HEK293 (cell line): Measurements from ENCODE around the gene CARD14.
A peak's percentile ranks its signal among the peaks of the same experiment; 100 is the strongest.

Experiments used
- CTCF ChIA-PET: fragments of 350-600 bp; formaldehyde crosslinking; extraction: SDS; loops from one replicate; lab custom pipeline; 2021; ENCODE audit warnings: antibody characterized with exemption; lab: Yijun Ruan, JAX
- POLR2A ChIA-PET: fragments of 300-600 bp; formaldehyde crosslinking; extraction: SDS; loops from one replicate; lab custom pipeline; 2020; ENCODE audit warnings: antibody characterized with exemption, inconsistent platforms; lab: Yijun Ruan, JAX
- H3K27ac ChIP-seq: fragments of 200-500 bp; sonication (Bioruptor generic); 2 replicates; pipeline ENCODE4 v1.5.1; 2014; ENCODE audit warnings: low read depth, low read length, control low read depth, inconsistent platforms; ENCODE audit errors: extremely low read depth
- H3K36me3 ChIP-seq, 2 experiments: fragments of 200-500 bp in 1 of 2; sonication (Bioruptor generic) in 1 of 2; 1 replicate in 1 of 2; 2 replicates in 1 of 2; pipeline ENCODE4 v1.5.1; 2014 to 2017; ENCODE audit warnings: inconsistent platforms in 2 of 2, low read length in 2 of 2; ENCODE audit not compliant: control insufficient read depth in 2 of 2, insufficient read depth in 1 of 2
- H3K4me1 ChIP-seq: fragments of 200-500 bp; sonication (Bioruptor generic); 2 replicates; pipeline ENCODE4 v1.5.1; 2014; ENCODE audit warnings: mild to moderate bottlenecking, low read length, inconsistent platforms; ENCODE audit not compliant: control insufficient read depth, insufficient read depth
- H3K4me3 ChIP-seq: 2 replicates; pipeline ENCODE4 v1.5.1; 2011; ENCODE audit warnings: low read depth, mild to moderate bottlenecking, control low read depth, low read length, moderate library complexity
- H3K9me3 ChIP-seq: fragments of 200-500 bp; sonication (Bioruptor generic); 2 replicates; pipeline ENCODE4 v1.5.1; 2014; ENCODE audit warnings: low read depth, low read length, inconsistent platforms; ENCODE audit not compliant: control insufficient read depth, insufficient read depth
- ATF2 ChIP-seq: fragments of 450-650 bp; formaldehyde crosslinking; IDR thresholded peaks from 2 replicates; pipeline ENCODE4 v1.5.1; 2016; ENCODE audit warnings: missing biosample characterization, missing genetic modification characterization, low read depth
- BCL11B ChIP-seq: fragments of 450-650 bp; formaldehyde crosslinking; IDR thresholded peaks from 2 replicates; pipeline ENCODE4 v1.5.1; 2016; ENCODE audit warnings: low read depth, missing biosample characterization, missing genetic modification characterization
- GLI4 ChIP-seq: fragments of 450-650 bp; formaldehyde crosslinking; IDR thresholded peaks from 2 replicates; pipeline ENCODE4 v1.5.1; 2016; ENCODE audit warnings: missing biosample characterization, missing genetic modification characterization
- HIC1 ChIP-seq: fragments of 450-650 bp; formaldehyde crosslinking; IDR thresholded peaks from 2 replicates; pipeline ENCODE4 v1.5.1; 2016; ENCODE audit warnings: missing biosample characterization, missing genetic modification characterization
- IKZF3 ChIP-seq: fragments of 450-650 bp; IDR thresholded peaks from 2 replicates; pipeline ENCODE4 v1.5.0; 2018; ENCODE audit warnings: missing biosample characterization, mild to moderate bottlenecking, missing genetic modification characterization, moderate library complexity
- KLF8 ChIP-seq: fragments of 450-650 bp; formaldehyde crosslinking; IDR thresholded peaks from 2 replicates; pipeline ENCODE4 v1.5.1; 2016; ENCODE audit warnings: missing biosample characterization, missing genetic modification characterization
- MEIS1 ChIP-seq: sonication (generic); formaldehyde crosslinking; IDR thresholded peaks from 2 replicates; pipeline ENCODE4 v1.8.1; 2022; ENCODE audit warnings: missing genetic modification reagents, mild to moderate bottlenecking, borderline replicate concordance
- MZF1 ChIP-seq: fragments of 450-650 bp; formaldehyde crosslinking; IDR thresholded peaks from 2 replicates; pipeline ENCODE4 v1.5.1; 2017; ENCODE audit warnings: missing biosample characterization, missing genetic modification characterization, borderline replicate concordance
- PBX3 ChIP-seq: sonication (generic); formaldehyde crosslinking; IDR thresholded peaks from 2 replicates; pipeline ENCODE4 v1.8.1; 2022; ENCODE audit warnings: mild to moderate bottlenecking, moderate library complexity, missing genetic modification reagents
- TCF7L2 ChIP-seq: IDR thresholded peaks from 2 replicates; pipeline ENCODE4 v1.6.1; 2011; ENCODE audit warnings: low read depth, mild to moderate bottlenecking, inconsistent platforms, low read length, moderate library complexity, borderline replicate concordance
- ZEB2 ChIP-seq: fragments of 450-650 bp; formaldehyde crosslinking; IDR thresholded peaks from 2 replicates; pipeline ENCODE4 v1.5.1; 2016; ENCODE audit warnings: missing biosample characterization, missing genetic modification characterization
- ZNF155 ChIP-seq: fragments of 450-650 bp; formaldehyde crosslinking; IDR thresholded peaks from 2 replicates; pipeline ENCODE4 v1.5.1; 2016; ENCODE audit warnings: missing biosample characterization, missing genetic modification characterization
- ZNF24 ChIP-seq: fragments of 450-650 bp; formaldehyde crosslinking; IDR thresholded peaks from 2 replicates; pipeline ENCODE4 v1.5.1; 2016; ENCODE audit warnings: missing biosample characterization, missing genetic modification characterization
- ZNF404 ChIP-seq: fragments of 450-650 bp; formaldehyde crosslinking; IDR thresholded peaks from 2 replicates; pipeline ENCODE4 v1.5.1; 2017; ENCODE audit warnings: missing biosample characterization, missing genetic modification characterization
- ZNF426 ChIP-seq: fragments of 450-650 bp; formaldehyde crosslinking; IDR thresholded peaks from 2 replicates; pipeline ENCODE4 v1.5.1; 2017; ENCODE audit warnings: missing biosample characterization, missing genetic modification characterization, mild to moderate bottlenecking, inconsistent platforms, moderate library complexity
- ZNF521 ChIP-seq: fragments of 450-650 bp; formaldehyde crosslinking; IDR thresholded peaks from 2 replicates; pipeline ENCODE4 v1.5.1; 2017; ENCODE audit warnings: missing biosample characterization, mild to moderate bottlenecking, missing genetic modification characterization
- ZNF558 ChIP-seq: fragments of 450-650 bp; formaldehyde crosslinking; IDR thresholded peaks from 2 replicates; pipeline ENCODE4 v1.5.1; 2016; ENCODE audit warnings: missing biosample characterization, missing genetic modification characterization
- ZNF571 ChIP-seq: fragments of 450-650 bp; formaldehyde crosslinking; IDR thresholded peaks from 2 replicates; pipeline ENCODE4 v1.5.0; 2017; ENCODE audit warnings: missing biosample characterization, missing genetic modification characterization
- ZNF843 ChIP-seq: fragments of 450-650 bp; formaldehyde crosslinking; IDR thresholded peaks from 2 replicates; pipeline ENCODE4 v1.5.1; 2016; ENCODE audit warnings: missing biosample characterization, missing genetic modification characterization
- TF ChIP-seq, protein P1 (sequence below): fragments of 450-650 bp; formaldehyde crosslinking; optimal IDR thresholded peaks from 2 replicates; pipeline ENCODE3; 2016; ENCODE audit warnings: missing biosample characterization, mild to moderate bottlenecking, missing genetic modification characterization
- TF ChIP-seq, protein P2 (sequence below): fragments of 450-650 bp; formaldehyde crosslinking; IDR thresholded peaks from 2 replicates; pipeline ENCODE4 v1.5.1; 2016; ENCODE audit warnings: missing biosample characterization, missing genetic modification characterization

CARD14 gene

DNA sequence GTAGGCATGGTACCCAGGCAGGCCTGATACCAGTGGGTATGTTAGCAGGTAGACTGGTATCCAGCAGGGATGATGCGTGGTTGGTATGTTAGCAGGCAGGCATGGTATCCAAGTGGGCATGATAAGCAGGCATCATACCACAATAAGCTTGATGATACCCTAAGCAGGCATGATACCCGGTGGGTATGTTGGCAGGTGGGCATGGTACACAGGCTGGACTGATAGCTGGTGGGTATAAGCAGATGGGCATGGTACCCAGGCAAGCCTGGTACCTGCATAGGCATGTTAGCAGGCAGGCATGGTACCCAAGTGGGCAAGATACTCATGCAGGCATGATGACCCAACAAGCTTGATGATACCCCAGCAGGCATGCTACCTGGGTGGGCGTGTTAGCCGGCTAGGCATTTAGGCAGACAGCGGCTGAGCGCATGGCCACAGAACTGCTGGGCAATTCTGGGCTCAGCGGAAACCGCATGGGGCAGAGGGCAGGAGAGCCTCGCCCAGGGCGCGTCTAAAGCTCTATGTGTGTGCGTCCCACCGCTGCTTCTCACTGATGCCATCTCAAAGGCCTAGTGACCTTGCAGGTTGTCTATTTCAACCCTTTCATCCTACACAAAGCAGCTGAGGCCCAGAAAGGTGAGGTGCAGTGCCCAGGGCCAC is 48.0 kb downstream of the CARD14 start:
- Histone ChIP-seq H3K9me3 (no peaks in the 10 kb centered on the region), H3K27ac (no peak overlapping the region), H3K4me1 (peaks cover 8% of the 10 kb centered on the region; the same call in 1 of the 2 replicates), H3K36me3 (peaks cover 14 to 62% of the 10 kb centered on the region in 2 experiments), H3K4me3 (no peak overlapping the region)
- TF ChIP-seq ZNF404 (tag by site-specific recombination) (no peak), HIC1 (tag by site-specific recombination) (peak; percentile 85)
- ChIA-PET CTCF (interaction anchor here (0.6 to 1.2 kb wide), 5 partner anchors 11 to 1308 kb away, joined by 3 to 5 read pairs (median 4); no protein-coding TSS in a partner anchor), POLR2A (interaction anchor here (0.5 to 0.9 kb wide), 2 partner anchors 18 to 43 kb away, joined by 3 to 6 read pairs; partner anchors contain the start of gene RNF213)

DNA sequence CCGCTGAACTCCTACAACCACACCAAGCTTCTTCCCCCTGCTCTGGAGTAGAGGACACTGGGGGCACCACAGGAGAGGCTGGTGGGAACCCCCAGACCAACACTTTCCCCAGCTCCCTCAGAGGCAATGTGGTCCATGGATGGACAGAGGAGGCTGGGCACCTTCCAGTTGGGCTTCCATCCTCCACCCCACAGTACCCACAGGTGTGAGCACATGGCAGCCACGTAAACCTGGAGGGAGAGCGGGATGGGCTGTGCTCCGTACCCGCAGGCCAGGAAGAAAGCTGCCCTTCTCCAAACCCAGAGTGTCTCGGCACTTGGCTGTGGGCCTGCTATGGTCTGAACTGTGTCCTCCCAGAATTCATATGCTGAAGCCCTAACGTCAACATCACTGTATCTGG is 48.6 kb downstream of the CARD14 start:
- H3K36me3 ChIP-seq, result peaks cover 14 to 62% of the 10 kb centered on the region in 2 experiments
- no peak overlapping the region for H3K4me3 ChIP-seq
- H3K9me3 ChIP-seq, result no peaks in the 10 kb centered on the region
- CTCF ChIA-PET, result interaction anchor here (0.6 to 1.2 kb wide), 4 partner anchors 136 to 1308 kb away, joined by 3 to 5 read pairs (median 4); no protein-coding TSS in a partner anchor
- TF ChIP-seq IKZF3 (tag by site-specific recombination), result no peak
- TF ChIP-seq ATF2 (tag by site-specific recombination), result no peak
- TF ChIP-seq ZNF404 (tag by site-specific recombination), result no peak
- TF ChIP-seq ZNF521 (tag by site-specific recombination), result no peak
- no peak for TF ChIP-seq GLI4 (tag by site-specific recombination)
- no peak for TF ChIP-seq ZNF558 (tag by site-specific recombination)
- TF ChIP-seq ZNF426, result no peak
- TF ChIP-seq, protein P1, sequence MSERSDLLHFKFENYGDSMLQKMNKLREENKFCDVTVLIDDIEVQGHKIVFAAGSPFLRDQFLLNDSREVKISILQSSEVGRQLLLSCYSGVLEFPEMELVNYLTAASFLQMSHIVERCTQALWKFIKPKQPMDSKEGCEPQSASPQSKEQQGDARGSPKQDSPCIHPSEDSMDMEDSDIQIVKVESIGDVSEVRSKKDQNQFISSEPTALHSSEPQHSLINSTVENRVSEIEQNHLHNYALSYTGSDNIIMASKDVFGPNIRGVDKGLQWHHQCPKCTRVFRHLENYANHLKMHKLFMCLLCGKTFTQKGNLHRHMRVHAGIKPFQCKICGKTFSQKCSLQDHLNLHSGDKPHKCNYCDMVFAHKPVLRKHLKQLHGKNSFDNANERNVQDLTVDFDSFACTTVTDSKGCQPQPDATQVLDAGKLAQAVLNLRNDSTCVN (tag by site-specific recombination), result no peak
- no peak for TF ChIP-seq ZNF155
- TF ChIP-seq MZF1 (tag by site-specific recombination), result no peak
- TF ChIP-seq ZNF24 (tag by site-specific recombination), result no peak
- no peak for TF ChIP-seq MEIS1
- TF ChIP-seq, all 188 proteins: peak for 0
- POLR2A ChIA-PET, result interaction anchor here (0.5 to 2.4 kb wide), 4 partner anchors 19 to 73 kb away, joined by 3 to 11 read pairs (median 5); partner anchors contain the start of gene RNF213
- H3K27ac ChIP-seq, result no peak overlapping the region
- peaks cover 8% of the 10 kb centered on the region; the same call in 1 of the 2 replicates for H3K4me1 ChIP-seq

DNA sequence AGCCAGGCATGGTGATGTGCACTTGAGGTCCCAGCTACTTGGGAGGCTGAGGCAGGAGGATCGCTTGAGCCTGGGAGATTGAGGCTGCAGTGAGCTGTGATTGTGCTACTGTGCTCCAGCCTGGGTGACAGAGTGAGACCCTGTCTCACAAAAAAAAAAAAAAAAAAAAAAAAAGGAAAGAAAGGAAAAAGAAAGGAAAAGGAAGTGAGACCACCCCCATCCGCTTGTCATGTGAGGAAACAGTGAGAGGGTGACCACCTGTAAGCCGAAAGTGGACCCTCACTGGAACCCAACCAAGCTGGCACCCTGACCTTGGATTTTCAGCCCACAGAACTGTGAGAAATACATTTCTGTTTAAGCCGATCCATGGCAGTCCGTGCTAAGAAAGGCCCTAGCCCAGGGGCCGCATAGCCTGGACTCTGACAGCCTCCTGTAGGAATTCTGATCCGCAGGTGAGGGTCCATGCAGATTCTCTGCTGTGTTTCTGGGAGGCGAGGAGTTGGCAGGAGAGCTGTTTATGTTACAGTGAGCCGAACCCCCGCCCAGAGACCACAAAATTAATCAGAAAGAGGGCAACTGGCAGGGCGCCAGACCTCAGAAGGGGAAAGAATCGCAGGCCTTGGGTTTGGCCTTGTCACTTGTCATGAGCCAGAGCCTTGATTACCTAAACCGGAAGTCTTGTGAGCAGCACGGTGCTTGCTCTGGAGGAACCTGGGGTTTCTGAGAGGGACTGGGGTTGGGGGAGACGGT is 49.4 kb downstream of the CARD14 start:
- H3K27ac ChIP-seq, result peak overlapping the region; percentile 93
- peaks cover 8% of the 10 kb centered on the region; the same call in 1 of the 2 replicates for H3K4me1 ChIP-seq
- no peaks in the 10 kb centered on the region for H3K9me3 ChIP-seq
- POLR2A ChIA-PET, result interaction anchor here (0.5 to 2.4 kb wide), 9 partner anchors 8 to 1455 kb away, joined by 3 to 11 read pairs (median 5); no protein-coding TSS in a partner anchor
- CTCF ChIA-PET, result interaction anchor here (0.6 to 1.0 kb wide), 3 partner anchors 40 to 999 kb away, joined by 3 read pairs; no protein-coding TSS in a partner anchor
- H3K36me3 ChIP-seq, result peaks cover 14 to 60% of the 10 kb centered on the region in 2 experiments
- peak overlapping the region; percentile 82 for H3K4me3 ChIP-seq
- TF ChIP-seq, protein P2, sequence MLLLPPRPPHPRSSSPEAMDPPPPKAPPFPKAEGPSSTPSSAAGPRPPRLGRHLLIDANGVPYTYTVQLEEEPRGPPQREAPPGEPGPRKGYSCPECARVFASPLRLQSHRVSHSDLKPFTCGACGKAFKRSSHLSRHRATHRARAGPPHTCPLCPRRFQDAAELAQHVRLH (tag by site-specific recombination), result no peak
- no peak for TF ChIP-seq ZNF843 (tag by site-specific recombination)
- no peak for TF ChIP-seq ZEB2
- TF ChIP-seq ZNF571 (tag by site-specific recombination), result no peak
- no peak for TF ChIP-seq ZNF426
- TF ChIP-seq KLF8 (tag by site-specific recombination), result no peak
- TF ChIP-seq TCF7L2, result no peak
- no peak for TF ChIP-seq PBX3
- no peak for TF ChIP-seq BCL11B (tag by site-specific recombination)
